NCI-H1417 treated with DMSO at 0.1 percent for 48 hours (cell line): ENCODE data around the gene COL4A2.

ENCODE experiments used
- DNase-seq: peaks from one replicate; lab custom pipeline; 2025; lab: John Stamatoyannopoulos, UW

Gene COL4A2

GRCh38 chr13:110419946-110420345 lies 112.9 kb downstream of the COL4A2 start:
- no peak for DNase-seq

- no peak for DNase-seq
Measured at GRCh38 chr13:110420626-110421025, 113.5 kb downstream of the COL4A2 start.

- no peak for DNase-seq
Measured at GRCh38 chr13:110421061-110421460, 114.0 kb downstream of the COL4A2 start.

GRCh38 chr13:110421696-110422385 lies 114.8 kb downstream of the COL4A2 start:
- DNase-seq, result no peak

- DNase-seq, result no peak
Measured at GRCh38 chr13:110422913-110423688, 116.0 kb downstream of the COL4A2 start.

GRCh38 chr13:110423689-110424302 lies 116.7 kb downstream of the COL4A2 start:
- no peak for DNase-seq

GRCh38 chr13:110424569-110425443 lies 117.7 kb downstream of the COL4A2 start:
- no peak for DNase-seq

- DNase-seq, result no peak
Measured at GRCh38 chr13:110425444-110425780, 118.3 kb downstream of the COL4A2 start.

GRCh38 chr13:110426735-110427134 lies 119.7 kb downstream of the COL4A2 start:
- DNase-seq, result no peak

- DNase-seq, result no peak
Measured at GRCh38 chr13:110428313-110428712, 121.2 kb downstream of the COL4A2 start.

GRCh38 chr13:110430391-110431336 lies 123.6 kb downstream of the COL4A2 start:
- no peak for DNase-seq

GRCh38 chr13:110431425-110432294 lies 124.6 kb downstream of the COL4A2 start:
- DNase-seq, result no peak

GRCh38 chr13:110432522-110432921 lies 125.4 kb downstream of the COL4A2 start:
- DNase-seq, result no peak

- DNase-seq, result no peak
Measured at GRCh38 chr13:110433014-110433413, 125.9 kb downstream of the COL4A2 start.

GRCh38 chr13:110434629-110435028 lies 127.5 kb downstream of the COL4A2 start:
- no peak for DNase-seq

GRCh38 chr13:110435331-110435730 lies 128.2 kb downstream of the COL4A2 start:
- DNase-seq, result no peak

- DNase-seq, result no peak
Measured at GRCh38 chr13:110436276-110436675, 129.2 kb downstream of the COL4A2 start.

GRCh38 chr13:110436786-110437370 lies 129.8 kb downstream of the COL4A2 start:
- DNase-seq, result no peak

GRCh38 chr13:110438211-110438610 lies 131.1 kb downstream of the COL4A2 start:
- DNase-seq, result no peak

- no peak for DNase-seq
Measured at GRCh38 chr13:110438776-110439175, 131.7 kb downstream of the COL4A2 start.
